ENCODE results near the gene PPP2R5D. TPM values are rescaled to one million over a fixed set of nuclear protein-coding genes. Genes with fewer than 3 reads are reported as not detected.
A peak's percentile ranks its signal among the peaks of the same experiment; 100 is the strongest.

Gene PPP2R5D
- total RNA-seq, 4 donors from 2014 or later = 38.0 to 87.5 (median 52.9) TPM

GRCh38 chr6:43058531-43058930, 74.2 kb downstream of the PPP2R5D start:
- WGBS, 2 donors (ENCODE audit: low coverage in 1 of 2) = 63% methylated on average over 1 of the region's 1 CpG; no CpG with 5 or more reads in 1 of the 2 donors

GRCh38 chr6:43059168-43060033, 75.0 kb downstream of the PPP2R5D start, which contains the start of the genes KLC4 and MRPL2:
TSS of gene KLC4 (plus strand) at chr6:43059631. CDS start at chr6:43061336, 1,705 bp downstream.
TSS of gene MRPL2 (minus strand) at chr6:43059434. CDS start at chr6:43059381, 53 bp downstream.
- DNase-seq = peak; percentile 99
- no peaks in the 10 kb centered on the region for H3K9me3 ChIP-seq
- H3K36me3 ChIP-seq = peaks cover 0 to 4% (median 0%) of the 10 kb centered on the region in 4 donors
- in situ Hi-C loops (cut with MboI; ENCODE audit: low pct_ligation_motif_present in 1 of 4, low pct_unique_long_range_greater_than_20kb in 1 of 4, low sequenced_read_pairs in 3 of 4) = no loop called here
- H3K27me3 ChIP-seq = no peaks in the 10 kb centered on the region
- H3K4me3 ChIP-seq = peak within 1 kb of the TSS; percentile 68 to 81 (median 70)
- H3K27ac ChIP-seq = peak within 1 kb of the TSS; percentile 89 to 95 (median 92)
- 1% methylated on average over 52 of the region's 64 CpGs; no CpG with 5 or more reads in 1 of the 2 donors for WGBS, 2 donors (ENCODE audit: low coverage in 1 of 2)
- intact Hi-C loops (cut with DNase I; ENCODE audit: low total_unique reads) = no loop called here
- peak; percentile 91 for TF ChIP-seq POLR2A (IDR thresholded peaks at IDR 0.05)
- TF ChIP-seq, protein P1, sequence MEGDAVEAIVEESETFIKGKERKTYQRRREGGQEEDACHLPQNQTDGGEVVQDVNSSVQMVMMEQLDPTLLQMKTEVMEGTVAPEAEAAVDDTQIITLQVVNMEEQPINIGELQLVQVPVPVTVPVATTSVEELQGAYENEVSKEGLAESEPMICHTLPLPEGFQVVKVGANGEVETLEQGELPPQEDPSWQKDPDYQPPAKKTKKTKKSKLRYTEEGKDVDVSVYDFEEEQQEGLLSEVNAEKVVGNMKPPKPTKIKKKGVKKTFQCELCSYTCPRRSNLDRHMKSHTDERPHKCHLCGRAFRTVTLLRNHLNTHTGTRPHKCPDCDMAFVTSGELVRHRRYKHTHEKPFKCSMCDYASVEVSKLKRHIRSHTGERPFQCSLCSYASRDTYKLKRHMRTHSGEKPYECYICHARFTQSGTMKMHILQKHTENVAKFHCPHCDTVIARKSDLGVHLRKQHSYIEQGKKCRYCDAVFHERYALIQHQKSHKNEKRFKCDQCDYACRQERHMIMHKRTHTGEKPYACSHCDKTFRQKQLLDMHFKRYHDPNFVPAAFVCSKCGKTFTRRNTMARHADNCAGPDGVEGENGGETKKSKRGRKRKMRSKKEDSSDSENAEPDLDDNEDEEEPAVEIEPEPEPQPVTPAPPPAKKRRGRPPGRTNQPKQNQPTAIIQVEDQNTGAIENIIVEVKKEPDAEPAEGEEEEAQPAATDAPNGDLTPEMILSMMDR (IDR thresholded peaks at IDR 0.05) = no peak
- TF ChIP-seq EP300 (IDR thresholded peaks at IDR 0.05; ENCODE audit: low read depth) = no peak
- TF ChIP-seq POLR2AphosphoS5 (IDR thresholded peaks at IDR 0.05) = peak; percentile 91 to 94 (median 92)
- peaks cover 17 to 35% (median 29%) of the 10 kb centered on the region in 4 donors for H3K4me1 ChIP-seq

More at GRCh38 chr6:43058531-43058930, 74.2 kb downstream of the PPP2R5D start:
- Histone ChIP-seq H3K4me3 (peak overlapping the region; percentile 68 to 81 (median 70)), H3K27ac (peak overlapping the region; percentile 89 to 95 (median 92)), H3K9me3 (no peaks in the 10 kb centered on the region), H3K27me3 (no peaks in the 10 kb centered on the region), H3K4me1 (peaks cover 17 to 41% (median 29%) of the 10 kb centered on the region in 4 donors), H3K36me3 (peaks cover 0 to 4% (median 0%) of the 10 kb centered on the region in 4 donors)
- intact Hi-C loops (cut with DNase I; ENCODE audit: low total_unique reads) (no loop called here), in situ Hi-C loops (cut with MboI; ENCODE audit: low pct_ligation_motif_present in 1 of 4, low pct_unique_long_range_greater_than_20kb in 1 of 4, low sequenced_read_pairs in 3 of 4) (no loop called here)
- no peak for DNase-seq
- TF ChIP-seq POLR2AphosphoS5 (IDR thresholded peaks at IDR 0.05) (no peak), POLR2A (IDR thresholded peaks at IDR 0.05) (no peak), EP300 (IDR thresholded peaks at IDR 0.05; ENCODE audit: low read depth) (no peak)

DNA sequence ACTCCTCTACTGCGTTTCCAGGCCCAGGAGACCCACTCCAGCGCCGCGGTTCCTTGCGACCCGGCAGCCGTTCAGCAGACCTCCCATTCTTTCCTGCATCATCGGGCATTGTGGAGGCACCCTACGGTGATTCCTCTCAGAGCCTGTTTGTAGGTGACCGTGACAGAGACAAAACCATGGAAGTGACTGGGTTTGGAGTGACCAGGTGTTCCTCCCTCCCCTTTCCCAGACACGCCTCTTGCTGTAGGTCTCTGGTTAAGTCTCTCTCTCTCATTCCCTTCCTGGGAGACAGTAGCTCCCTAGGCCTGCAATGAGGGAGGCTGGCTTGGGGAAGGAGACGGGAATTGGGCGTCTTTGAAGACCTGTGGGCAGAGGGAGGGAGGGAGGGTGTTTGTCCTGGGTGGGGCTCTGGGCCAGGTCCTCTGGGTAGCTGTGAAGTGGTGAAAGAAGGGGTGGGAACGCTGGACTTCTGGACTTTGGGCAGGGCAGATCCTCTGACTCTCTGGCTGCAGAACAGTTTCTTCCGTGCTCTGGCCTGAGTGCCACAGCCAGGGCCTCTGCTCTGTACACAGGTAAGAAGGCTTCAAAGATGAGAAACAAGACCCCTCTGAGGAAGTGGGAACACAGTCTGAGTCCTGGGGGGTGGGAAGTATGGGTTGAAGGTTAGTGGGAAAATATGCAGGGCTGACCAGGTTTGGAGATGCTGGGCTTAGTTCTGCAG, 75.8 kb downstream of the PPP2R5D start:
- H3K4me1 ChIP-seq = peaks cover 17 to 33% (median 29%) of the 10 kb centered on the region in 4 donors
- peak overlapping the region; percentile 89 to 95 (median 92) for H3K27ac ChIP-seq
- WGBS, 2 donors (ENCODE audit: low coverage in 1 of 2) = 8% methylated on average over 15 of the region's 15 CpGs; no CpG with 5 or more reads in 1 of the 2 donors
- intact Hi-C loops (cut with DNase I; ENCODE audit: low total_unique reads) (no loop called here), in situ Hi-C loops (cut with MboI; ENCODE audit: low pct_ligation_motif_present in 1 of 4, low pct_unique_long_range_greater_than_20kb in 1 of 4, low sequenced_read_pairs in 3 of 4) (no loop called here)
- H3K4me3 ChIP-seq = peak overlapping the region; percentile 51 to 81 (median 68)
- no peaks in the 10 kb centered on the region for H3K9me3 ChIP-seq
- DNase-seq = peak; percentile 88
- peaks cover 0 to 5% (median 1%) of the 10 kb centered on the region in 4 donors for H3K36me3 ChIP-seq
- no peaks in the 10 kb centered on the region for H3K27me3 ChIP-seq
- TF ChIP-seq EP300 (IDR thresholded peaks at IDR 0.05; ENCODE audit: low read depth) = no peak
- TF ChIP-seq POLR2A (IDR thresholded peaks at IDR 0.05) = peak; percentile 75
- peak; percentile 64 to 95 (median 87) for TF ChIP-seq POLR2AphosphoS5 (IDR thresholded peaks at IDR 0.05)
- TF ChIP-seq, protein P1 (IDR thresholded peaks at IDR 0.05) = no peak

GRCh38 chr6:43060755-43061633, 76.6 kb downstream of the PPP2R5D start:
- no peaks in the 10 kb centered on the region for H3K9me3 ChIP-seq
- H3K27me3 ChIP-seq = no peaks in the 10 kb centered on the region
- TF ChIP-seq EP300 (IDR thresholded peaks at IDR 0.05; ENCODE audit: low read depth) = no peak
- TF ChIP-seq, protein P1 (IDR thresholded peaks at IDR 0.05) = no peak
- TF ChIP-seq POLR2AphosphoS5 (IDR thresholded peaks at IDR 0.05) = no peak
- TF ChIP-seq POLR2A (IDR thresholded peaks at IDR 0.05) = no peak
- in situ Hi-C loops (cut with MboI; ENCODE audit: low pct_ligation_motif_present in 1 of 4, low pct_unique_long_range_greater_than_20kb in 1 of 4, low sequenced_read_pairs in 3 of 4) (no loop called here), intact Hi-C loops (cut with DNase I; ENCODE audit: low total_unique reads) (no loop called here)
- H3K4me1 ChIP-seq = peaks cover 17 to 33% (median 29%) of the 10 kb centered on the region in 4 donors
- WGBS, 2 donors (ENCODE audit: low coverage in 1 of 2) = 46 to 69% methylated on average over 2 to 12 of the region's 12 CpGs
- peak overlapping the region; percentile 89 to 95 (median 92) for H3K27ac ChIP-seq
- no peak for DNase-seq
- peak overlapping the region in 3 of 4 donors; percentile 68 to 81 (median 68) for H3K4me3 ChIP-seq
- H3K36me3 ChIP-seq = peaks cover 0 to 9% (median 4%) of the 10 kb centered on the region in 4 donors
